Endothelial cell of umbilical vein (primary cell): Measurements from ENCODE around the gene A3GALT2. TPM values are rescaled to one million over a fixed set of nuclear protein-coding genes. Genes with fewer than 3 reads are reported as not detected.

Experiments used
- BruUV-seq: library from RNA; stranded (reverse); fragments of 400-500 nt; replicated peaks from 2 replicates; lab custom pipeline; 2021; lab: Mats Ljungman, UMichigan
- CTCF ChIA-PET: fragments of 300-600, 350-600 bp; sonication (Branson Sonifier 250); formaldehyde crosslinking; loops from one replicate; lab custom pipeline; 2021; ENCODE audit warnings: antibody characterized with exemption, inconsistent platforms; lab: Charles Lee
- POLR2A ChIA-PET: fragments of 300-600, 350-600 bp; sonication (Branson Sonifier 250); formaldehyde crosslinking; loops from one replicate; lab custom pipeline; 2021; ENCODE audit warnings: antibody characterized with exemption, inconsistent platforms; lab: Charles Lee
- DNase-seq: peaks from one replicate; pipeline ENCODE4 v3.0.0-alpha.2; 2011; ENCODE audit warnings: low read depth, low spot score
- FAIRE-seq: peaks from 2 replicates; lab custom pipeline; 2011; peaks lifted over from hg19 to GRCh38; lab: Jason Lieb, UNC
- H2AFZ ChIP-seq: 2 replicates; pipeline ENCODE4 v1.6.0; 2012; ENCODE audit warnings: low read depth, low read length, control low read depth, inconsistent platforms
- H3K27ac ChIP-seq: 2 replicates; pipeline ENCODE4 v1.5.1; 2011; ENCODE audit warnings: low read depth, mild to moderate bottlenecking, control low read depth, low read length, moderate library complexity; ENCODE audit not compliant: insufficient read depth
- H3K27me3 ChIP-seq, 2 experiments: 2 replicates each; pipeline versions ENCODE4 v1.6.0 to v1.6.1; 2011; ENCODE audit warnings: low read length in 2 of 2, mixed read lengths in 1 of 2; ENCODE audit not compliant: control insufficient read depth in 2 of 2, insufficient read depth in 2 of 2
- H3K36me3 ChIP-seq, 2 experiments: 2 replicates in 1 of 2; 3 replicates in 1 of 2; pipeline ENCODE4 v1.5.1; 2011; ENCODE audit warnings: low read length in 2 of 2, mild to moderate bottlenecking in 1 of 2, moderate library complexity in 1 of 2; ENCODE audit not compliant: control insufficient read depth in 2 of 2, insufficient read depth in 2 of 2; ENCODE audit errors: extremely low read depth in 1 of 2
- H3K4me1 ChIP-seq: 3 replicates; pipeline ENCODE4 v1.5.1; 2011; ENCODE audit warnings: mild to moderate bottlenecking, low read length; ENCODE audit not compliant: control insufficient read depth, insufficient read depth; ENCODE audit errors: extremely low read depth
- H3K4me2 ChIP-seq: 2 replicates; pipeline ENCODE4 v1.6.1; 2011; ENCODE audit warnings: low read length, control low read depth, mixed read lengths; ENCODE audit not compliant: insufficient read depth
- H3K4me3 ChIP-seq, 3 experiments: fragments of 200-600 bp in 1 of 3; sonication (generic), shearing (Covaris generic) in 1 of 3; replicated peaks in 1 of 3; 2 replicates each; pipeline ENCODE4 v1.5.1; 2011 to 2016; ENCODE audit warnings: control low read depth in 3 of 3, low read length in 3 of 3, mild to moderate bottlenecking in 2 of 3, inconsistent platforms in 1 of 3, low read depth in 1 of 3, moderate library complexity in 1 of 3; ENCODE audit not compliant: insufficient read depth in 1 of 3
- H3K79me2 ChIP-seq: 2 replicates; pipeline ENCODE4 v1.6.0; 2012; ENCODE audit warnings: low read length, inconsistent platforms; ENCODE audit not compliant: control insufficient read depth, insufficient read depth
- H3K9ac ChIP-seq: replicated peaks from 2 replicates; pipeline ENCODE3; 2011; ENCODE audit warnings: low read length, control low read depth; ENCODE audit not compliant: insufficient read depth; ENCODE audit errors: extremely low read depth
- H3K9me1 ChIP-seq: replicated peaks from 3 replicates; pipeline ENCODE4 v1.6.0; 2011; ENCODE audit warnings: mild to moderate bottlenecking, low read length; ENCODE audit not compliant: control insufficient read depth, insufficient read depth; ENCODE audit errors: extremely low read depth
- H3K9me3 ChIP-seq: replicated peaks from 2 replicates; pipeline ENCODE4 v1.5.1; 2012; ENCODE audit warnings: low read length, inconsistent platforms; ENCODE audit not compliant: control insufficient read depth, insufficient read depth
- H4K20me1 ChIP-seq: replicated peaks from 2 replicates; pipeline ENCODE3; 2011; ENCODE audit warnings: mild to moderate bottlenecking, low read length; ENCODE audit not compliant: control insufficient read depth, insufficient read depth; ENCODE audit errors: extremely low read depth
- CTCF ChIP-seq, 2 donors: IDR thresholded peaks; 1 replicate in 1 of 2; 2 replicates in 1 of 2; pipeline ENCODE4 v1.5.1; 2011; ENCODE audit warnings: low read length in 2 of 2, mild to moderate bottlenecking in 2 of 2, moderate library complexity in 2 of 2, control low read depth in 1 of 2, inconsistent platforms in 1 of 2, low read depth in 1 of 2; ENCODE audit not compliant: insufficient read depth in 1 of 2; ENCODE audit errors: extremely low read depth in 1 of 2
- EZH2 ChIP-seq: IDR thresholded peaks from 2 replicates; pipeline ENCODE4 v1.6.1; 2012; ENCODE audit warnings: borderline replicate concordance, low read depth, mild to moderate bottlenecking, moderate library complexity, low read length, inconsistent platforms; ENCODE audit not compliant: severe bottlenecking
- FOS ChIP-seq: IDR thresholded peaks from 2 replicates; pipeline ENCODE4 v1.6.1; 2011; ENCODE audit warnings: mild to moderate bottlenecking, low read length, moderate library complexity, borderline replicate concordance; ENCODE audit not compliant: insufficient read depth
- GATA2 ChIP-seq: IDR thresholded peaks from 2 replicates; pipeline ENCODE4 v1.7.0; 2011; ENCODE audit warnings: low read depth, mild to moderate bottlenecking, moderate library complexity, mixed read lengths, low read length; ENCODE audit not compliant: insufficient read length, insufficient read depth
- JUN ChIP-seq: IDR thresholded peaks from 2 replicates; pipeline ENCODE4 v1.6.1; 2011; ENCODE audit warnings: borderline replicate concordance, low read depth; ENCODE audit not compliant: insufficient read length, insufficient read depth
- MAX ChIP-seq: IDR thresholded peaks from 2 replicates; pipeline ENCODE4 v1.6.1; 2011; ENCODE audit not compliant: insufficient read depth, insufficient read length
- MYC ChIP-seq: IDR thresholded peaks from one replicate; pipeline ENCODE4 v1.6.1; 2011; ENCODE audit warnings: mild to moderate bottlenecking, low read depth, low read length
- POLR2A ChIP-seq: IDR thresholded peaks from 2 replicates; pipeline ENCODE4 v1.6.1; 2012; ENCODE audit warnings: low read depth, mild to moderate bottlenecking, control low read depth, low read length
- POLR2AphosphoS5 ChIP-seq: IDR thresholded peaks from 2 replicates; pipeline ENCODE4 v1.6.1; 2012; ENCODE audit warnings: low read depth, mild to moderate bottlenecking, control low read depth, low read length, moderate library complexity; ENCODE audit not compliant: insufficient read depth
- dilution Hi-C: fragments of 300-500 bp; cut with MboI; formaldehyde crosslinking; loops from one replicate; pipeline ENCODE4 v1.15.0; 2019; ENCODE audit warnings: low sequenced_read_pairs; ENCODE audit not compliant: extremely low pct_ligation_motif_present
- intact Hi-C: fragments of 100-400 bp; cut with micrococcal nuclease; formaldehyde crosslinking; loops from one replicate; pipeline ENCODE4 v1.10.0; 2022
- polyA plus RNA-seq, 4 experiments: library from polyadenylated mRNA; depleted of rRNA in 3 of 4; stranded (reverse) in 3 of 4; unstranded in 1 of 4; fragments of >200 nt; gene quantifications; 2 replicates each; pipeline versions ENCODE4 v1.2.1 to v1.2.3, GENCODE V29; 2011 to 2012; ENCODE audit warnings: missing spikeins in 1 of 4
- total RNA-seq: library from RNA; stranded (reverse); gene quantifications from 2 replicates; pipeline ENCODE4 v1.2.3, GENCODE V29; 2021

Gene A3GALT2
- total and polyA plus RNA-seq, 2 donors (not counting 3 experiments of a cell fraction or from before 2014, with no cell fraction given) = not detected

- no peaks in the 10 kb centered on the region for H3K9me3 ChIP-seq
- peaks cover 5% of the 10 kb centered on the region for H3K4me1 ChIP-seq
- H3K27me3 ChIP-seq = no peaks in the 10 kb centered on the region
- DNase-seq (no peak), FAIRE-seq (no peak)
- no peaks in the 10 kb centered on the region for H4K20me1 ChIP-seq
- TF ChIP-seq POLR2A = no peak
- no peak for TF ChIP-seq POLR2AphosphoS5
- TF ChIP-seq JUN = no peak
- TF ChIP-seq MYC = no peak
- no peak overlapping the region for H3K9ac ChIP-seq
- no peak overlapping the region for H3K4me3 ChIP-seq
- dilution Hi-C loops (no loop called here), intact Hi-C loops (no loop called here)
- ChIA-PET CTCF (interaction anchor here (0.6 to 2.0 kb wide), 3 partner anchors 9 to 50 kb away, joined by 3 to 8 read pairs (median 4); no protein-coding TSS in a partner anchor), POLR2A (no interaction called here)
- H3K9me1 ChIP-seq = no peaks in the 10 kb centered on the region
- H3K4me2 ChIP-seq = no peak overlapping the region
- no TSS peak for BruUV-seq
- H2AFZ ChIP-seq = no peak overlapping the region
- peaks cover 0 to 6% of the 10 kb centered on the region in 2 experiments for H3K36me3 ChIP-seq
- no peaks in the 10 kb centered on the region for H3K79me2 ChIP-seq
- no peak overlapping the region for H3K27ac ChIP-seq
Observed at GRCh38 chr1:33268927-33269610, 51.8 kb downstream of the A3GALT2 start.

GRCh38 chr1:33268457-33268856 lies 52.4 kb downstream of the A3GALT2 start:
- DNase-seq (no peak), FAIRE-seq (no peak)
- H3K4me3 ChIP-seq = no peak overlapping the region
- H3K79me2 ChIP-seq = no peaks in the 10 kb centered on the region
- no peaks in the 10 kb centered on the region for H3K9me1 ChIP-seq
- H3K27me3 ChIP-seq = no peaks in the 10 kb centered on the region
- TF ChIP-seq MAX (no peak), GATA2 (no peak), JUN (no peak), POLR2AphosphoS5 (no peak), EZH2 (no peak), FOS (no peak), POLR2A (no peak), MYC (no peak), CTCF (IDR thresholded peaks at IDR 0.05; ENCODE audit: extremely low read depth in 1 of 2, insufficient read depth in 1 of 2, low read depth in 1 of 2, low read length in 2 of 2) (no peak)
- H3K4me2 ChIP-seq = no peak overlapping the region
- peaks cover 5% of the 10 kb centered on the region for H3K4me1 ChIP-seq
- H4K20me1 ChIP-seq = no peaks in the 10 kb centered on the region
- intact Hi-C loops (no loop called here), dilution Hi-C loops (no loop called here)
- H3K27ac ChIP-seq = no peak overlapping the region
- POLR2A ChIA-PET = no interaction called here
- H3K9me3 ChIP-seq = no peaks in the 10 kb centered on the region
- H3K36me3 ChIP-seq = peaks cover 0 to 6% of the 10 kb centered on the region in 2 experiments
- CTCF ChIA-PET = interaction anchor here (0.6 to 2.0 kb wide), 4 partner anchors 10 to 142 kb away, joined by 3 to 8 read pairs (median 4); no protein-coding TSS in a partner anchor
- BruUV-seq = no TSS peak
- no peak overlapping the region for H3K9ac ChIP-seq
- H2AFZ ChIP-seq = no peak overlapping the region
